Urinary bladder (tissue), 4 donors: ENCODE data around the gene ACTN4. TPM values are rescaled to one million over a fixed set of nuclear protein-coding genes. Genes with fewer than 3 reads are reported as not detected.
"Not testable (repeated sequence)": the region's sequence is repeated elsewhere in the genome, so short reads cannot be mapped to it uniquely, and the experiment has no call there.

Experiments
- DNase-seq: peaks from one replicate; pipeline ENCODE4 v3.0.0-alpha.2; 2015; ENCODE audit errors: extremely low spot score
- H3K27ac ChIP-seq: one replicate; pipeline ENCODE4 v1.5.1; 2013; ENCODE audit warnings: low read depth, mild to moderate bottlenecking, moderate library complexity
- H3K36me3 ChIP-seq: one replicate; pipeline ENCODE4 v1.6.1; 2013; ENCODE audit warnings: mild to moderate bottlenecking, moderate library complexity; ENCODE audit not compliant: insufficient read depth
- H3K4me1 ChIP-seq: one replicate; pipeline ENCODE4 v1.6.1; 2013; ENCODE audit warnings: mild to moderate bottlenecking, moderate library complexity; ENCODE audit not compliant: insufficient read depth
- H3K4me3 ChIP-seq: one replicate; pipeline ENCODE4 v1.5.1; 2013; ENCODE audit warnings: low read depth, low read length
- WGBS: extraction: QIAGEN DNeasy Blood & Tissue Kit; methylation state at CpG from one replicate; pipeline ENCODE4 v1.1.7; 2013; 5-methylcytosine and 5-hydroxymethylcytosine counted together
- polyA plus RNA-seq: library from polyadenylated mRNA; stranded (reverse); fragments of 200-250 nt; gene quantifications from one replicate; pipeline ENCODE4 v1.2.3, GENCODE V29; 2013
- total RNA-seq: library from RNA; depleted of rRNA; stranded (reverse); fragments of >200 nt; gene quantifications from one replicate; pipeline ENCODE4 v1.2.3, GENCODE V29; 2014
- donor health status: healthy with polysubstance abuse.
- donor health status: healthy.

The ACTN4 gene
- total RNA-seq (140 TPM), polyA plus RNA-seq (304 TPM)

- Histone ChIP-seq H3K4me1 (no peaks in the 10 kb centered on the region), H3K27ac (peak within 1 kb of the TSS; percentile 94), H3K4me3 (peak within 1 kb of the TSS; percentile 91), H3K36me3 (no peaks in the 10 kb centered on the region)
- DNase-seq = peak; percentile 90
- under 1% methylated on average over 77 of the region's 77 CpGs for WGBS
Measured at GRCh38 chr19:38647368-38647965, at the start of gene ACTN4. TSS of gene ACTN4 (plus strand) at chr19:38647649. CDS start at chr19:38647746, 97 bp downstream.

- Histone ChIP-seq H3K4me1 (no peaks in the 10 kb centered on the region), H3K4me3 (no peak overlapping the region), H3K27ac (no peak overlapping the region), H3K36me3 (no peaks in the 10 kb centered on the region)
- 88% methylated on average over 11 of the region's 11 CpGs for WGBS
- DNase-seq = no peak
Measured at GRCh38 chr19:38599722-38600121, 47.7 kb upstream of the ACTN4 start.

- DNase-seq, H3K4me3 ChIP-seq, H3K4me1 ChIP-seq, H3K27ac ChIP-seq, H3K36me3 ChIP-seq: not testable (repeated sequence)
- WGBS = 97% methylated on average over 5 of the region's 5 CpGs
Measured at GRCh38 chr19:38602856-38603255, 44.6 kb upstream of the ACTN4 start.

- 56% methylated on average over 6 of the region's 6 CpGs for WGBS
- Histone ChIP-seq H3K36me3 (no peaks in the 10 kb centered on the region), H3K27ac (no peak overlapping the region), H3K4me1 (no peaks in the 10 kb centered on the region), H3K4me3 (no peak overlapping the region)
- no peak for DNase-seq
Measured at GRCh38 chr19:38606131-38606530, 41.3 kb upstream of the ACTN4 start.

GRCh38 chr19:38614289-38614688 is 33.2 kb upstream of the ACTN4 start:
- Histone ChIP-seq H3K4me3 (no peak overlapping the region), H3K36me3 (no peaks in the 10 kb centered on the region), H3K4me1 (no peaks in the 10 kb centered on the region), H3K27ac (no peak overlapping the region)
- DNase-seq = no peak
- WGBS = 76% methylated on average over 3 of the region's 3 CpGs

GRCh38 chr19:38615007-38615581 is 32.4 kb upstream of the ACTN4 start:
- DNase-seq = no peak
- Histone ChIP-seq H3K4me3 (no peak overlapping the region), H3K4me1 (no peaks in the 10 kb centered on the region), H3K36me3 (no peaks in the 10 kb centered on the region), H3K27ac (no peak overlapping the region)
- 69% methylated on average over 7 of the region's 7 CpGs for WGBS

GRCh38 chr19:38616265-38616664 is 31.2 kb upstream of the ACTN4 start:
- Histone ChIP-seq H3K36me3 (no peaks in the 10 kb centered on the region), H3K27ac (no peak overlapping the region), H3K4me1 (no peaks in the 10 kb centered on the region), H3K4me3 (no peak overlapping the region)
- 89% methylated on average over 6 of the region's 6 CpGs for WGBS
- no peak for DNase-seq

- Histone ChIP-seq H3K4me1 (no peaks in the 10 kb centered on the region), H3K36me3 (peaks cover 2% of the 10 kb centered on the region), H3K27ac (no peak overlapping the region), H3K4me3 (no peak overlapping the region)
- no peak for DNase-seq
- 76% methylated on average over 9 of the region's 9 CpGs for WGBS
Measured at GRCh38 chr19:38617283-38617763, 30.1 kb upstream of the ACTN4 start.

GRCh38 chr19:38617764-38618589 is 29.5 kb upstream of the ACTN4 start, which contains the start of gene MAP4K1:
TSS of gene MAP4K1 (minus strand) at chr19:38617953. CDS start at chr19:38617895, 58 bp downstream.
- Histone ChIP-seq H3K4me1 (no peaks in the 10 kb centered on the region), H3K4me3 (peak within 1 kb of the TSS; percentile 75), H3K27ac (no peak within 1 kb of the TSS), H3K36me3 (peaks cover 2% of the 10 kb centered on the region)
- 25% methylated on average over 28 of the region's 28 CpGs for WGBS
- DNase-seq = no peak

GRCh38 chr19:38618590-38619360 is 28.7 kb upstream of the ACTN4 start, which contains the start of gene EIF3K:
TSS of gene EIF3K (plus strand) at chr19:38619188. CDS start at chr19:38619269, 81 bp downstream.
- peaks cover 2% of the 10 kb centered on the region for H3K36me3 ChIP-seq
- peak within 1 kb of the TSS; percentile 75 for H3K4me3 ChIP-seq
- peak within 1 kb of the TSS; percentile 55 for H3K27ac ChIP-seq
- peak; percentile 96 for DNase-seq
- no peaks in the 10 kb centered on the region for H3K4me1 ChIP-seq
- WGBS = under 1% methylated on average over 64 of the region's 64 CpGs

GRCh38 chr19:38619361-38620174 is 27.9 kb upstream of the ACTN4 start:
- H3K36me3 ChIP-seq = peaks cover 2% of the 10 kb centered on the region
- no peaks in the 10 kb centered on the region for H3K4me1 ChIP-seq
- H3K27ac ChIP-seq = peak overlapping the region; percentile 55
- peak overlapping the region; percentile 75 for H3K4me3 ChIP-seq
- WGBS = 16% methylated on average over 21 of the region's 21 CpGs
- no peak for DNase-seq

GRCh38 chr19:38624822-38625221 is 22.6 kb upstream of the ACTN4 start:
- 84% methylated on average over 3 of the region's 3 CpGs for WGBS
- H3K27ac ChIP-seq = no peak overlapping the region
- H3K36me3 ChIP-seq = peaks cover 11% of the 10 kb centered on the region
- DNase-seq = no peak
- no peak overlapping the region for H3K4me3 ChIP-seq
- no peaks in the 10 kb centered on the region for H3K4me1 ChIP-seq
